Right hindlimb (tissue), 1 donor: ENCODE results near the gene SZT2.

Experiments
- DNase-seq: peaks from one replicate; pipeline ENCODE4 v3.0.0-alpha.2; 2018

The SZT2 gene

DNA sequence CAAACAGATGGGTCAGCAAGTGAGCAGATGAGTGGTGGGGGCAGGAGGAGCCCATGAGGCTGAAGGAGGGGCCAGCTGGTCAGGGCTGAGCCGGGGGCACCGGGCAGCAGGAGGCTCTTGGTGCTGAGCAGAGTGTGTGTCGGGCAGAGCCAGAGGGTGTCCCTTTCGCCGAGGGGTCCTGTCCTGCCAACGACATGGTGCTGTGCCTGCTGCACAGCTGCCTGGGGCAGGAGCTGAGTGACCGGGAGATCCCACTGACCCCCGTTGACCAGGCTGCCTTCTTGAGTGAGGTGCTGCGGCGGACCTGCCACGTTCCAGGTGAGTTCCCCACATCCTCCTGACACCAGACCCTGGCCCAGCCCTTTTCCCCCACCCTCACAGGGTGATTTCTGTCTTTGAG is 36.5 kb downstream of the SZT2 start:
- peak; percentile 13 for DNase-seq

DNA sequence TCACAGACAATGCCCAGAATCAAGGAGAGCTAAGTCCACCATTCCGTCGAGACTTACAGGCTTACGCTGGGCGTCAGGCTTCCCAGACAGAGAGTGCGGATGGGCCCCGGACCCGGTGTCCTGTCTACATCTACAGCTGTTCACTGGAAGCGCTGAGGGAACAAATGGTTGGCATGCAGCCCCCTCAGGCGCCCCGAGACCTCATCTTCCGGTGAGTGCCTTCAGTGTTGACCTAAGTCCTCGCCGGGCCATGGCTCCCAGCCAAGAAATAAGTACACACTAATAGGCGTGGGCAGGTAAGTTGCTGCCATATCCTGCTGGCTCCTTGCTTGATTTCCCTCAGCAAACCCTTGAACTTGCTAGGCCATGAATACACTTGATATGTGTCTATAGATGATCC is 37.8 kb downstream of the SZT2 start:
- DNase-seq = peak; percentile 26

DNA sequence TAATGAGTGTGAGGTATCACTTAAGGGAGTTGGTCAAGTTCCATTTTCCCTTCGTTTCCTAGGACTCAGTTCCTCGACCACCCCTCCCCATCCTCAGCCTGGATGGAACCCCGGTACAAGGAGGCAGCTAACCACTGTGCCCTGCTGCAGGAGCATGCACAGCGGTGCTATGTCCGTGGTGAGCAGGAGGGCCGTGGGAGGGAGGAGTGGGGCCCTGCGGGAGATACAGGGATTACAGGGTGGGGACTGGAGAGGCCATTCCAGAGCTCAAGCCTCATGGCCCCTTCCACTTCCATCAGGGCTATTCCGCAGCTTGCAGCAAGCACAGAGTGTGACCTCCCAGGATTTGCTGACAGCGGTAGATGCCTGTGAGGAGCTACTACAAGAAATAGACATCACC is 38.2 kb downstream of the SZT2 start:
- peak; percentile 6 for DNase-seq

DNA sequence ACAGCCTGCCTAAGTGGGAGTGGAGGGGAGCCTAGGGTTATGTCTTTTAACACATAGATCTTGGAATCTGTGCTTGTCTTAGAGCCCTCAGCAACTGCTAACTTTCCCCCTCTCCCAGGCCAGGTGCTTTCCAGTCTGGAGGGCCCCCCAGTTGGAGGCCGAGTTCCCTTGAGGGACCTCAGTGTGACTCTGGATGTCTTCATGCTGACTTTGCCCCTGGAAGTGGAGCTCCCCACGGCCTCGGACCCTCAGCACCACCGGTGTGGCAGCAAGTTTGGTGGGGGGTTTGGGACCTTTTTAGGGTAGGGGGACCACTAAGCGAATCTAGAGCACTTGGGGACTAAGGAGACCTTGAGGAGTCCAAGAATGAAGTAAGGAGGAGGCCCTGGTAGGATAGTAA is 41.1 kb downstream of the SZT2 start:
- peak; percentile 7 for DNase-seq

DNA sequence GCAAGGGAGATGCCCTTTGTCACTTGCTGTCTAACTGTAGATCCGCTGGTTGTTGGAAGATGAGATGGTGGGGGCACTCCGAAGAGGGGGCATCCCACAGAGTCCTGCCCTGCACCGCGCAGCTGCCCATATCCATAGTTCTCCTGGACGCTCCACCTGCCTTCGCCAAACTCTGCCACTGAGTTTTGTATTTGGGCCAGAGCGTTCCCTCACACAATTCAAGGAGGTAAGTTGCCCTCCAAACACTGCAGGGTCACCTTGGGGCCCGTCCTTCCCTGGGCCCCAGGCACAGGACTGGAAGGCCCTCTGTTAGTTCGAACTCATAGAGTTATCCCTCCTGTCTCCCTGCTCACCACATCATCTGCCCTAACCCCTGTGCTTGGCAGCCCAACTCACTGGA is 42.0 kb downstream of the SZT2 start:
- DNase-seq = peak; percentile 7

DNA sequence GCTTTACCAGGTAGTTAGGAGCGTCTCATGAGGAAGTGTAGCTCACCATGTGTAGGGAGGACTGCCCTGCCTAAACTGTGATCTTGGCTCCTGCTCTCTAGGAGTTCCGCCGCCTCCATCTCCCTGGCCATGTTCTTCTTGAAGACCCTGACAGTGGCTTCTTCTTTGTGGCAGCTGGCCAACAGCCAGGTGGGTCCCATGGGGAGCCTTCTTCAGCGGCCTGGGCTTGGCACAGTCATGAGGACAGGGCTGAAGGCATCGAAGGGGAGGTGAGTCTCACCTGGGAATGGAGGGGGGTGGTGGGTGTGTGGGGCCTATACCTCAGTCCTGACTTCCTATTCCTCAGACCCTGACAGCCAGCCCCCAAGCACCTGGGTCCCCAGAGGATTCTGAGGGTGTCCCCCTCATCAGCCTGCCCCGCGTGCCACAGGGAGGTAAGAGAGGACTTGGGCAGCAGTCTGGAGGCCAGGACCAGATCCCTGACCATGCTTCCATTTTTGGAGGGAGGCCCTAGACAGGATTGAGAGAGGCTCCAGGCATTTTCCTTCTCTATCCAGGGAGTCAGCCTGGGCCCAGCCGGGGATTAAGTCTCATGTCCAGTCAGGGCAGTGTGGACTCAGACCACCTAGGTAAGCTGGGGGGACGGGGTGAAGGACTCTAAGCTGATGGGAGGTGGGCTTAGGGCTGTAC is 42.6 kb downstream of the SZT2 start:
- DNase-seq = peak; percentile 16

DNA sequence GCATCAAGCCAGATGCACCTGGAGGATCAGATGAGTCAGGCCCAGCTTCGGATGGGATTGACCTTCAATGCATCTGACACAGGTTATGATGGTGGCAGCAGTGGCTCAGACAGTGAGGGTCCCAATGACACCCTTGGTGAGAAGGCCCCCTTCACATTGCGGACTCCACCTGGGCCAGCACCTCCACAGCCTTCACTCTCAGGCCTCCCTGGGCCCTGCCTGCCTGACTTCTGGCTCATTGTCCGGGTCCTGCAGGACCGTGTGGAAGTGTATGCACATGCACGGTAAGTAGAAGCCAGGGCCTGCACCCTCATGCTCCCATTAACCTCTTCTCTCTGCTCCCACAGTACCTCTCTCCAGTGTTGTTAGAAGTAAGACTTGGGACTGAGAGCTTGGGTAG is 43.2 kb downstream of the SZT2 start:
- peak; percentile 7 for DNase-seq

DNA sequence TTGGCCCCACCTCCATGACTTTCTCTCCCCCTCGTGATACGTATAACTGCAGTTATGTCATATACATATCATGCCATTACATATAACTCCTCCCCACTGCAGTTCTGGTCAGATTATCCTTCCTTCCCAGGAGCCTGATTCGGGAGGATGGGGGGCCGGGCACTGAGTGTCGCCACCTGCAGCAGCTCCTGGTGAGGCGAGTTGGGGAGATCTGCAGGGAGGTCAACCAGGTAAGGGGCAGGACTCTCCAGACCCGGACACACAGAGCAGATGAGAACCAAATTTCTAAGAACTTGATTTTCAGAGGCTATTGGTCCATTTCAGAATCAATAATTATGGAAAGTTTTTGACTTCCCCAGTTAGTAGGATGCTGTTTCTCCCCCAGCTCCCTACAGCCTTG is 44.6 kb downstream of the SZT2 start:
- DNase-seq = peak; percentile 12

DNA sequence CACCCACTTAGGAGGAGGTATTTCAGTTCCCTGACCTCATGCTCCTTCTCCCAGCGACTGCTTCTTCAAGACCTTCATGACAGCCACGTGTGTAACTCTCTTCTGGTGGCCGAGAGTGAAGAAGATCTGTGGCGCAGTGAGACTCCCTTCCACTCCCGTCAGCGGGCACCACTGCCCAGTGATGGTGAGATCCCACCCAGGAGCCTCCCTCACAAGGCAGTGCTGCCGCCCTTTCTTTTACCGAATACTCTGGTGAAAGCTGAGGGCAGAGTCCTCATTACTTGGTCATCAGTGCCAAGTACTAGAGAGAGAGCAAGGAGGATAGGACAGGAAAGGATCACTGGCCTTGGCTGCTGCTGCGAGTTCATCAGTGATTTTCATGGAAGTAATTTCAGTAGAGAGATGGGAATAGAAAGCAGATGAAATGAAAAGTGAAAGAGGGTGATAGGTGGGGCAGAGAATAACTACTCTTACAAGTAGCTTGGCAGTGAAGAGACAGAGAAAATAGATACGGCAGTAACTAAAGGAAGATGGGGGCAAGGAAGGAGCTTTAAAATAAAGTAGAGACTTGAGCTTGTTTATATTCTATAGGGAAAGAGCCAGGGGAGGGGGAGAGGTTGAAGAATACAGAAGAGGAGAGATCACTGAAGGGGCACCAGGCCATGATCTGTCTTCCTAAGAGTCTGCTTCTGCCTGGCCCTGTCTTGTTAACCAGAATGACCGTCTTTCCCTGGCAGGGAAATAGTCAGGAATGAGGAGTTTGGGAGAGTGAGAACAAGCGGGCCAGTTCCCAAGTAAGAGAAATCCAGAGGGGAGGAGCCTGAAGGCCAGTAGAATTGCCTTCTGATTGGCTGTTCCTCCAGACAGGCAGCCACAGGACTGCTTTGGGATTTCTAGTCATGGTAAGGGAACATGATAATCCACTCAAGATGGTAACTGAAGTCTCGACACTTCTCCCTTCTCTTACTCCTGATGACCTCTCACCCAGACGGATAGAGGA is 45.7 kb downstream of the SZT2 start:
- peak; percentile 58 for DNase-seq

DNA sequence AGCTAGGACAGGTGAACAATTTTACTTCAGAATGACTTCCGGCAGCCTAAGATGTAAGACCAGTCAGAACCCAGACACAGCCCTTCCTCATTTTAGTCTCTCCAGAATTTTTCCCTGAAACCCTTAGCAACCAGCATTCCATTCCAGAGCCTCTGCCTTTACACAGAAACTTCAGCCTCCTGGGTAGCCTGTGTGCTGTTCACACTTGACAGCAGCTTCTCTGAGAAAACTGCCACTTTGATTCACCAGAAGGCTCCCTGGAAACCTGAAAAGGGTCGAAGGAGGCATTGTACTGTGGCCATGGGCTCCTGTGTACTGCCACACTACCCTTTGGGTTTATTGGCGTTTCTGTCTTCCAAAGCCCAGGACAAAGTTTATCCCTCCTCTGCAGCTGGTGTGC is 46.7 kb downstream of the SZT2 start:
- DNase-seq = peak; percentile 9

DNA sequence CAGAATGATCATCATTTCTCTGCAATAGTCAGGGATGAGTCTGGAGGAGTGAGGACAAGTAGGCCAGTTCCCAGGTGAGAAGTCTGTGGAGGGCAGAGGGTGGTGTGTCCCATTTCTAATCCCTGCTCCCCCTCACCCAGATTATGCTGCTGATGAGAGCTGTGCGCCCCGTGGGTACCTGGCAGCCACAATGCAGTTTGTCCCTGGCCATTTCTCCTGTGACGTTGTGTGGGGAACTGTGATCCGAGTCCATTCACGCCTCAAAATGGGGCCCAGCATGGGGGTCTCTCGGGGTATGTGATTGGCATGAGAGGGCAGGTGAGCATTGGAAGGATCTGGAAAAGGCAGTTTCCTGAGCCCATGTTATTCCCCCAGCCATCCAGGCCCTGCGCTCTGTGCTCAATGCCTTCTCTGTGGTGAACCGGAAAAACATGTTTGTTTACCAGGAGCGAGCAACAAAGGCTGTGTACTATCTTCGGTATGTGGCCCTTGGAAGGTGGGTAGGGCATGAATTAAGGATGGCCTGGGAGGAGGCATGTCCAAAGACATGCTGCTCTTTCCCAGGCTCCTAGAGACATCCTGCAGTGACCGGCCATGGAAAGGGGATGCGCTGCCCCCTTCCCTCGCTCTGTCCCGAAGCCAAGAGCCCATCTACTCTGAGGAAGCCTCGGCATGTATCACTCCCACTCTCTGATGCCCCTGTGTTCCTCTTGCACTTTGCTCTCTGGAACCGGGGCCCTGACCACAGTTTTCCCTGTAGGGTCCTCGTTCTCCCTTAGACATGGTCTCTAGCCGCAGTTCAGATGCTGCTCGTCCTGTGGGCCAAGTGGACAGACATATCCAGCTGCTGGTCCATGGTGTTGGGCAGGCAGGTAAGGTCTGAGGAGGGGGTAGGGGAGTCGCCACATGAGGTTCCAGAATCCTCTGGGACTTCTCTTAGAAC is 47.6 kb downstream of the SZT2 start:
- DNase-seq = peak; percentile 16

DNA sequence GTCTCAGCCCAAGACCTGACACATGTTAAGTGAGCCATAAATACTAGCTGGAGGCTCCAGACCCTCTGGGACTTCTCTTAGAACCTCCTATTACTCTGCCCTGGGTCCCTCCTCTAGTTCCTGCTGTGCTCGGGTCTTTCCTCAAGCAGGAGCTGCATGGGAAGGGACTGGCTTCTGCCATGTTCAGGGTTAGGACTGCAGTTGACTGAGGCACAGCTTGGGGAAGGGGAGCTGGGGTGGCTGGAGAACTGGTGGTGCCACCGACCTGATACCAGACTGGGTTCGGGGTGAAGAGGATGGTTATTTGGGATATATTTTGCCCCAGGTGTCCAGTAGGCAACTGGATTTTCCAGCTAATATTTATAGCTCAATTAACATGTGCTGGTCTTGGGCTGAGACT is 48.3 kb downstream of the SZT2 start:
- peak; percentile 4 for DNase-seq

DNA sequence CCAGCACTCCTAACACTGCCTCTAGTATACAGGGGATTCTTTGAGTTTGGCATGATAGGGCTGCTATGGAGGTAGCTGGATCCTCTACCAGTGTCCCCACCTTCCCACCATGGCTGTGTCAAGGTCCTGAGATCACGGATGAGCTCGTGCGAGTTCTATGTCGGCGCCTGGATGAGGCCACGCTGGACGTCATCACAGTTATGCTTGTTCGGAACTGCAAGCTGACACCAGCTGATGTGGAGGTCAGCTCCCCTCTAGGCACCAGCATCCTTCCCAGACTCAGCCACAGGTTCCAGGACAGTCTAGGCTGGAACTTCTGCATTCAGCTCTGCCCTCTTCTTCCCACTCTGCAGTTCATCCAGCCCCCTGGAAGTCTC is 48.9 kb downstream of the SZT2 start:
- peak; percentile 12 for DNase-seq

DNA sequence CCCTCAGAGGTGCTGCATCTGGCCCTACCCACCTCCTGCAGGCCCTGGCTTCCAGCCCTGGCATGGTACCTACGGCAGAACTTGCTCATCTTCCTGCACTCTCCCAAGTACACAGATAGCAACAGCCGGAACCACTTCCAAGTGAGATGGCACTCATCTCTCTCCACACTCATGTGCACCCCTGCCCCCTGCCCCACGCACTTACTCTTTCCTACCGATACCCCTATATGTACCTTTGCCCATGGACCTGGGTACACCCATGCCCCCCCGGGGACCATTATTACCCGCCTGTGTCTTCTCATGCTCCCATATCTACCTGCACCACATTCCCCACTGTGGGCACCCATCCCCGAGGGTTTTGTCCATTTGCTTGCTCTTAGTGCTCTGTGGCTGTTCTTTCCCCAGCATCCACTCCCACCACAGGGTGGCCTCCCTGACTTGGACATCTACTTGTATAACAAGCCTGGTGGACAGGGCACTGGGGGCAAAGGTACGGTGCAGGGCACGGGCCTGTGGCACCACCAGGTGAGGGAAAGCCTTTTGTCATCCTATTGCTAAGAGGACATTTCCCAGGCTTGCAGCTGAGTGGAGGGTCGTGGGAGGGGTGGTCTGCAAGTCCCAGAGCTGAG is 49.4 kb downstream of the SZT2 start:
- DNase-seq = peak; percentile 12

DNA sequence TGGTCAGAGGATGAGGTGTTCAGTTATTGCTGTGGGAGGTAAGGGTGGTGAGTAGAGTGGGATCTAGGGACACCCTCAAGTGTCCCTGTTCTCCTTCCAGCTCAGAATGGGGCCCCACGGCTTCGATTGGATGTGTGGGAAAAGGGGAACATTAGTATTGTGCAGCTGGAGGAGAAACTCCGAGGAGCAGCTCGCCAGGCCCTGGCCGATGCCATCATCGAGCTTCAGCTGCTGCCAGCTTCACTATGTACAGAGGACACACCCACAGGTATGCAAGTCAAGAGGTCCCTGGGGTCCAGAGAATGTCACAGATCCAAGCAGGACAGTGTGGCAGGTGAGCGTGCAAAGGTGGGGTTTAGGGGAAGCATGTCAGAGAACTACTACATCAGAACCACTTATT is 50.1 kb downstream of the SZT2 start:
- peak; percentile 6 for DNase-seq

DNA sequence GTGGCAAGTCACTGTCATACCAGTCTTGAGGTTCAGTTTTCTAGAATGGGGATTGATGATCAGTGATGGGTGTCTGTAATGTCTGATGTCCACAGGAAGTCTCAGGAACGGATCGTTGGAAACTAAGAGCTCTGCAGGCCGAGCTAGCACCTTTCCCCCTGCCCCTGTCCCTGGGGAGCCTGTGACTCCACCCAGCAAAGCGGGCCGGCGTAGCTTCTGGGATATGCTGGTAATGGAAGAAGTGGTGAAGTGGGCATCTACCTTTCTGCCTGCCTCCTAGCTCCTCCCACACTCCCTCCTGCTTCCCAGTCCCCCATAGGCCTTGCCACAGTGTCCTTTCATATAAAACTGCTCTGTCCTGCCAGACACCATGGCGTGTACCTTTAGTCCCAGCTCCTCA is 50.7 kb downstream of the SZT2 start:
- peak; percentile 12 for DNase-seq

DNA sequence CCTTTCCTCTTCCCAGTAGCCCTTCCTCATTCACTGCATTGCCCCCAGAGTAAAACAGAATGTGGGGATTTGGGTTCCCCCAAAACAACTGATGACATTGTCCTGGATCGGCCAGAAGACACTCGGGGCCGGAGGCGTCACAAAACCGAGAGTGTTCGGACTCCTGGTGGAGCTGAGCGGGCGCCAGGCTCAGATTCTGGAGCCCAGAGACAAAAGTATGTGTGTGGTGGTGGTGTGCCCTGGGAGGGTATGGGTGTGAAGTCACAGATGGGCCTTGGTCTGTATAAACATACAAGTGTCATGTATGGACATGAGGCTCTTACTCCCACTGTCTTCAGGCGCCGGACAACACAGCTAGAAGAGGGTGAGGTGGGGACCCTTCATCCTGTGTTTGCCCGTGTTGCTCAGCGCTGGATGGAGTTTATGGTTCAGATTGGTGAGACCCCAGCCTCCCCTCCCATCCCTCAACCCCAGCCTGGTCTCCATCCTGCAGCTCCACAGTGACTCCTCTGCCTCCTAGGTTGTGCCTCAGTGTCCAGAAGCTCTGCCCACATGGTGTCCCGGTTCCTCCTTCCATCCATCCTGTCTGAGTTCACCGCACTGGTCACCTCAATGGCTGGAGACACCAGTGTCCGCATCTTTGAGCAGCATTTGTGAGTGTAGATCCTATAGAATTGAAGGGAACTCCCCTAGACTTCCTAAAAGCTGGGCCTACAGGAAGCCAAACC is 51.6 kb downstream of the SZT2 start:
- DNase-seq = peak; percentile 9

DNA sequence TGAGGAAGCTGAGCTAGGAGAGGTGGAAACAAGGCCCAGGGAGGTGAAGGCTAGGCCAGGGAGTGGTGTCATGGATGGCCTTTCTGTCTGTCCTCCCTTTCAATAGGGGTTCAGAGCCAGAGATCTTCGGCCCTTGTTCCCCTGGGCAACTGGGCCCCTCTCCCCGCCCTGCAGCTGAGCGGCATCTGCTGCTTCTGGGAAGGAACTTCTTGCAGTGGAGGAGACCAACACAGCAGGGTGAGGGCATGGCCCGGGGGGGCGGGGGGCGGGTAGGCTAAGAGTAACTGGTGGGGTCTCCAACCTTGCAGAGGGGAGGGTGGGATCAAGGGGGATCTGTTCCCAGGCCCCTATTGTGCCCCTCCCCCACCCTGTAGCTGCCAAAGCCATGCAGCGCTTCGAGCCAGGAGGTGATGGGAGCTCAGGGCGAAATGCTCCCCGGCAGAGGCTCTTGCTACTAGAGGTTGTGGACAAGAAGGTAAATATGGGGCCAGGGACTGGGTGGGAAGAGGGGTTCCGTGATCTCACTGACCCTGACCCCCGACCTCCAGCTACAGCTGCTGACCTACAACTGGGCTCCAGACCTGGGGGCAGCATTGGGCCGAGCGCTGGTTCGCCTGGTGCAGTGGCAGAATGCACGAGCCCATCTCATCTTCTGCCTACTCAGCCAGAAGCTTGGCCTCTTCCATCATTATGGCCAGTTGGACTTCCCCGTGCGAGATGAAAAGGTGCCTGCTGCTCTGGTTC is 52.4 kb downstream of the SZT2 start:
- peak; percentile 15 for DNase-seq

DNA sequence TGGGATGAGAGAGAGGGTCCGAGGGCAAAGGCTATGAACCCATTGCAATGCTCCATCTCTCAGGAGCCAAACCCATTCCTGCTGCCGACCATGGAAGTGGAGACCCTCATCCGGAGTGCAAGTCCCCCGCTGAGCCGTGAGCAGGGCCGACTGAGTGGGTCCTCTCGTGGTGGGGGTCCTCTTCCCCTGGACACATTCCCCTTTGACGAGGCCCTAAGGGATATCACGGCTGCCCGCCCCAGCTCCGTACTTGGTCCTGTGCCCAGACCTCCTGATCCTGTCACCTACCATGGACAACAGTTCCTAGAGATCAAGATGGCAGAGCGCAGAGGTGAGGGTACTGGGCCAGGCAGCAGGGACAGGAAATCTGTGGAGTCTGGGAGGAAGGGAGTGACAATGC is 53.1 kb downstream of the SZT2 start:
- DNase-seq = peak; percentile 15

DNA sequence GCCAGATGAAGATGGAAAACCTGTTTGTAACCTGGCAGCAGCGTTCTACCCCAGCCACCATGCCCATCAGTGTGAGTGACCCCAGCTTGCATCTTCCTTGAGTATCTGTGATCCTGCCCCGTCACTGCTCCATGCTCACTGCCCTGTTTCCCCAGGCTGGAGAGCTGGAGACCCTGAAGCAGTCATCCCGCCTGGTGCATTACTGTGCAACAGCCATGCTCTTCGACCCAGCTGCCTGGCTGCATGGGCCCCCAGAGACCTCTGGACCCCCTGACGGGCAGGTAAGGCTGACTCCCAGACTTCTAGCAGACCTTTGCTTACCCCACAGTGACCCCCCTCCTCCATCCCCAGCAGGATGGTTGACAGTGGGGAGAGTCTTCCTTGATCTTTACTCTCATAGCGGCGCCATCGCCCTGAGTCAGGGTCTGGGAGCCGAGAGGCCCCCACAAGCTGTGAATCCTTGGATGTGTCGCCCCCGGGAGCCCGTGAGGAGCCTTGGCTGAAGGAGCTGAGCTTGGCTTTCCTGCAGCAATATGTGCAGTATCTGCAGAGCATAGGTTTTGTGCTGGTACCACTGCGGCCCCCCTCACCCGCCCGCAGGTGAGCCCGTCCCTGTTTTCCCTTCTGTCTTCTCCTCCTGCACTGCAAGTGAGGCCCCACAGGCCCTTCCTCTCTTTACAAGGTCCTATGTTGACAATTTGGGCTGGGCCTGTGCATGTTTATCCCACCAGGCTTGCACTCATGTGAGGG is 53.7 kb downstream of the SZT2 start:
- peak; percentile 17 for DNase-seq
